Measurements from ENCODE around the gene TMEM19.

- TF ChIP-seq CTCF (conservative IDR thresholded peaks at IDR 0.05): no peak
- no peak for TF ChIP-seq EZH2 (IDR thresholded peaks at IDR 0.05; ENCODE audit: low read depth)
Measured at GRCh38 chr12:71691504-71692129, 5.7 kb downstream of the TMEM19 start.
